ENCODE measurements around the gene DZIP1. TPM values are rescaled to one million over a fixed set of nuclear protein-coding genes. Genes with fewer than 3 reads are reported as not detected.
"Not testable (repeated sequence)": the region's sequence is repeated elsewhere in the genome, so short reads cannot be mapped to it uniquely, and the experiment has no call there.

Gene DZIP1
- total RNA-seq, 2 experiments from 2014 or later = 0.26 to 0.34 TPM

GRCh38 chr13:95593462-95593861 lies 51.0 kb downstream of the DZIP1 start:
- no peak for DNase-seq
- Mint-ChIP-seq H3K36me3 (ENCODE audit: low read depth) (no peaks in the 10 kb centered on the region), H3K27me3 (ENCODE audit: low read depth) (peaks cover 4% of the 10 kb centered on the region), H3K9me3 (ENCODE audit: insufficient read depth) (no peaks in the 10 kb centered on the region), H3K4me3 (no peak overlapping the region), H3K4me1 (ENCODE audit: low read depth) (no peaks in the 10 kb centered on the region), H3K27ac (no peak overlapping the region)
- CTCF ChIA-PET = no interaction called here
- POLR2A ChIA-PET = interaction anchor here (1.0 kb wide), 1 partner anchor 29 kb away, joined by 3 read pairs; no protein-coding TSS in a partner anchor
- ATAC-seq = no peak

DNA sequence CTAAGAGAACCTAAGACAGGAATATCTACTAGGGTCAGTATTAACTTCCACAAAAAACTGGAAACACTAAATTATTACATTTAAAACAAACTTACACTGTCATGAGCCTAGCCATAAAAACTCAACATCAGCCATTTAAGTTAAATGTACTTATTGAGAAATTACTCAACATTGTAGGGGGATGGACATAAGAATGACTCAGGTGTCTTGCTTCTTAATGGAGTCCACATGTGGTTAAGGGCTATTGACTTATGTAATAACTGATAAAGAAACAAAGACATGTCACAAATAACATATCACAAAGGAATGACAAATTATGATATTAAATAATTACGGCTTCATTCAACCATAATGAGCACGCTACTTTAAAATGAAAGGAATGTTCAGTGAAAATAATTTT lies 55.8 kb downstream of the DZIP1 start:
- POLR2A ChIA-PET = no interaction called here
- H3K27ac Mint-ChIP-seq = no peak overlapping the region

GRCh38 chr13:95588134-95588533 lies 56.4 kb downstream of the DZIP1 start:
- H3K4me1 Mint-ChIP-seq (ENCODE audit: low read depth) = no peaks in the 10 kb centered on the region
- H3K9me3 Mint-ChIP-seq (ENCODE audit: insufficient read depth) = no peaks in the 10 kb centered on the region
- H3K36me3 Mint-ChIP-seq (ENCODE audit: low read depth) = no peaks in the 10 kb centered on the region
- POLR2A ChIA-PET = no interaction called here
- DNase-seq (no peak), ATAC-seq (no peak)
- no peak overlapping the region for H3K4me3 Mint-ChIP-seq
- no peaks in the 10 kb centered on the region for H3K27me3 Mint-ChIP-seq (ENCODE audit: low read depth)
- H3K27ac Mint-ChIP-seq = no peak overlapping the region
- CTCF ChIA-PET = no interaction called here

More for the DNA sequence above, 55.8 kb downstream of the DZIP1 start:
- H3K4me1 Mint-ChIP-seq (ENCODE audit: low read depth) = no peaks in the 10 kb centered on the region
- H3K27me3 Mint-ChIP-seq (ENCODE audit: low read depth) = peaks cover under 1% of the 10 kb centered on the region
- ATAC-seq = no peak
- CTCF ChIA-PET = no interaction called here
- DNase-seq = no peak
- no peak overlapping the region for H3K4me3 Mint-ChIP-seq
- H3K36me3 Mint-ChIP-seq (ENCODE audit: low read depth) = no peaks in the 10 kb centered on the region
- no peaks in the 10 kb centered on the region for H3K9me3 Mint-ChIP-seq (ENCODE audit: insufficient read depth)

DNA sequence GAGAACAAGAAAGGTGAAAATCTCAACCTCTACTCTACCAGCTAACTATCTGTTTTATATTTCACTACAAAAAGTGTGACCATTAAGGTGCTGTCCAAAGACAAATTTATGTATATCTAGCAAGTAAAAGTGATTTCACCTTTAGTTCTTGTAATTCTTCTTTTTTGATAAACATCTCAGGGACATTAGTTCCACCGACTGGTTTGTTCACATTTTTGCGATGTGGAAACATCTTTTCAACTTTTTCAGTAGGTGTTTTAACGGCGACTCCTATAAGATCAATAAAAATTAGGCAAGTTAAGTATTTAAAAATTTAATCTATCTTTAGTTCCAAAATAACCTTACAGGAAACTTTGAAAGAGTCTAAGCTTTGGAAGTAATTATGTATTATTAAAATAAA lies 58.6 kb downstream of the DZIP1 start:
- DNase-seq = no peak
- CTCF ChIA-PET = no interaction called here
- no peaks in the 10 kb centered on the region for H3K4me1 Mint-ChIP-seq (ENCODE audit: low read depth)
- no peaks in the 10 kb centered on the region for H3K27me3 Mint-ChIP-seq (ENCODE audit: low read depth)
- H3K4me3 Mint-ChIP-seq = no peak overlapping the region
- H3K36me3 Mint-ChIP-seq (ENCODE audit: low read depth) = no peaks in the 10 kb centered on the region
- H3K9me3 Mint-ChIP-seq (ENCODE audit: insufficient read depth) = no peaks in the 10 kb centered on the region
- POLR2A ChIA-PET = no interaction called here
- H3K27ac Mint-ChIP-seq = no peak overlapping the region
- no peak for ATAC-seq

DNA sequence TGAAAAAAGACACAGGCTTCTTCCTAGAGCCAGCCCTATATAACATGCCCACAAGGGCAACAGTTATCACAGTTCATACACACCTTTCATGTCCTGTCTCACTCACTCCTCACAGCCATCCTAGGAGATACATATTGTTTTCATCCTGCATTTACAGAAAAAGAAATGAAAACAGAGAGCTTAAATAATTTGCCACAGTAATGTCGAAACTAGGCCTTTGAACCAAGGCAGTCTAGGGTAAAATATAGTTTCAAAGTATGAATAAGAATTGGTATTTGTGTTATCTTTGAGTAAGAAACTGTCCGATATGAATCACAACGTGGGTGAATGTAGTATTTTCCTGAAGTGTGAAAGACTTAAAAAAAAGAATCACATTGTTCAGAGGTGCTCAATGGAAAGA lies 65.2 kb downstream of the DZIP1 start:
- ChIA-PET POLR2A (no interaction called here), CTCF (no interaction called here)
- Mint-ChIP-seq H3K27me3 (ENCODE audit: low read depth) (no peaks in the 10 kb centered on the region), H3K4me3 (no peak overlapping the region), H3K36me3 (ENCODE audit: low read depth) (no peaks in the 10 kb centered on the region), H3K9me3 (ENCODE audit: insufficient read depth) (no peaks in the 10 kb centered on the region), H3K4me1 (ENCODE audit: low read depth) (no peaks in the 10 kb centered on the region), H3K27ac (no peak overlapping the region)
- DNase-seq (no peak), ATAC-seq (no peak)

DNA sequence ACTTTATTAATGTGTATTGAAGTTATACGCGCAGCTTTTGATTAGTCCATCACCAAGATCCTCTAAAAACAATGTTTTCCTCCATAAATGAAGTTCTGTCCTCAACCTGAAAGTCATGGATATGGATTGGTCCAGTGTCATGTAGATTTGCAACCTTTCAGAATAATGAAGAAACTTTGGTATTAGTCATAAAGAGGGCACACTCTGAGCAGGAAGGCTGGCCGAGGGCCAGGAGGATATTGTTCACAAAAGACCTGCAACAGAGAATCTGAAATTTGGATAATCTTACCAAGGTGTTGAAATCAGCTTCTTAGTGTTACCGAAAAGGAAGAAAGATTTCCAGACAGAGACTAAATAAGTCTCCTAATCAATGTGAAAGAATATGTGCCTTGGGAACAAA lies 71.3 kb downstream of the DZIP1 start:
- Mint-ChIP-seq H3K4me3 (no peak overlapping the region), H3K9me3 (ENCODE audit: insufficient read depth) (no peaks in the 10 kb centered on the region), H3K27me3 (ENCODE audit: low read depth) (no peaks in the 10 kb centered on the region), H3K36me3 (ENCODE audit: low read depth) (no peaks in the 10 kb centered on the region), H3K27ac (no peak overlapping the region), H3K4me1 (ENCODE audit: low read depth) (no peaks in the 10 kb centered on the region)
- DNase-seq = no peak
- POLR2A ChIA-PET = no interaction called here
- CTCF ChIA-PET = interaction anchor here (1.6 kb wide), 1 partner anchor 21 kb away, joined by 4 read pairs; the partner anchor contains the start of gene CLDN10
- no peak for ATAC-seq

DNA sequence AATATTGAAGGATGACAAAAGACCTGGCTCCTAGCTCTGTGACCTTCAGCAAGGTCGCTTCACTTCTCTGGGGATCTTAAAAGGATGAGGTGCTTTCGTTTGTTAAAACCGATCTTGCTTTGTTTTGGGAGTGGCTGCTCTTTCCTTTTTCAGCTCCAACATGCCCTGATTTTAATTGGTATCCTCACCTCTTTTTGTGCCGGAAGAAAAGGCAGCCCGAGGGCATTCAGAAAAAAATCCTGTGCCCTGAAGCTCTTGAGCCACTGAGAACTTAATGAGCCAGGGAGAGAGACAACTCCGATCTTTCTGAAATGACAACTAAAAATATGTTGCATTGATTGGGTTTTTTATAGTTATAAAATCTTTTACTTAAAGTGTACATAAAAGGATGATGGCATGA lies 72.6 kb downstream of the DZIP1 start:
- Mint-ChIP-seq H3K36me3 (ENCODE audit: low read depth) (no peaks in the 10 kb centered on the region), H3K27ac (no peak overlapping the region), H3K4me3 (no peak overlapping the region), H3K4me1 (ENCODE audit: low read depth) (no peaks in the 10 kb centered on the region), H3K9me3 (ENCODE audit: insufficient read depth) (no peaks in the 10 kb centered on the region), H3K27me3 (ENCODE audit: low read depth) (no peaks in the 10 kb centered on the region)
- no peak for ATAC-seq
- ChIA-PET POLR2A (no interaction called here), CTCF (interaction anchor here (1.6 kb wide), 1 partner anchor 20 kb away, joined by 4 read pairs; the partner anchor contains the start of gene CLDN10)
- DNase-seq = no peak

DNA sequence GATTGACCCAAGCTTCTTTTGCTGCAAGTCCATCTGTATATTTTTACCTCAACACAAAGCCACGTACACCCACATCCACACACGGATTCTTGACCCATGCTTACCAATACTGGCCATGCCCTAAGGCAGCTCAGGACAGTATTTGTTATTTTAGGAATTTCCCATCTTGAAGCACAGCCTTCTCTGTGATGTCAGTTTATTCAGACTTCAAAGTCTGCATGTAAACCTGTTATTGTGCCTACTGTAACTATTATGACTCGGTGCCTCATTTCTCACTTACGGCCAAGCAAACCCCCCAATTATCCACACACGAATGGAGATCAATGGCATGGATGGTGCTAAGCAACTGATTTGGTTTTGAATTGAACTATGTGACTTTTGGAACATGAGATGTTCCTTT lies 74.5 kb downstream of the DZIP1 start:
- CTCF ChIA-PET = no interaction called here
- Mint-ChIP-seq H3K27me3 (ENCODE audit: low read depth) (no peaks in the 10 kb centered on the region), H3K27ac (no peak overlapping the region), H3K9me3 (ENCODE audit: insufficient read depth) (no peaks in the 10 kb centered on the region), H3K36me3 (ENCODE audit: low read depth) (no peaks in the 10 kb centered on the region), H3K4me3 (no peak overlapping the region), H3K4me1 (ENCODE audit: low read depth) (no peaks in the 10 kb centered on the region)
- POLR2A ChIA-PET = no interaction called here
- no peak for ATAC-seq
- DNase-seq = no peak

GRCh38 chr13:95568131-95568530 lies 76.4 kb downstream of the DZIP1 start:
- ChIA-PET POLR2A (no interaction called here), CTCF (no interaction called here)
- Mint-ChIP-seq H3K27me3 (ENCODE audit: low read depth) (peaks cover 2% of the 10 kb centered on the region), H3K36me3 (ENCODE audit: low read depth) (no peaks in the 10 kb centered on the region), H3K4me3 (no peak overlapping the region), H3K27ac (no peak overlapping the region), H3K4me1 (ENCODE audit: low read depth) (no peaks in the 10 kb centered on the region), H3K9me3 (ENCODE audit: insufficient read depth) (no peaks in the 10 kb centered on the region)
- DNase-seq (no peak), ATAC-seq (no peak)

- H3K36me3 Mint-ChIP-seq (ENCODE audit: low read depth); H3K27me3 Mint-ChIP-seq (ENCODE audit: low read depth); H3K27ac Mint-ChIP-seq; H3K4me3 Mint-ChIP-seq; DNase-seq; ATAC-seq; CTCF ChIA-PET; H3K9me3 Mint-ChIP-seq (ENCODE audit: insufficient read depth); POLR2A ChIA-PET; H3K4me1 Mint-ChIP-seq (ENCODE audit: low read depth): not testable (repeated sequence)
These were observed 78.7 kb downstream of the DZIP1 start for GRCh38 chr13:95565758-95566157.

DNA sequence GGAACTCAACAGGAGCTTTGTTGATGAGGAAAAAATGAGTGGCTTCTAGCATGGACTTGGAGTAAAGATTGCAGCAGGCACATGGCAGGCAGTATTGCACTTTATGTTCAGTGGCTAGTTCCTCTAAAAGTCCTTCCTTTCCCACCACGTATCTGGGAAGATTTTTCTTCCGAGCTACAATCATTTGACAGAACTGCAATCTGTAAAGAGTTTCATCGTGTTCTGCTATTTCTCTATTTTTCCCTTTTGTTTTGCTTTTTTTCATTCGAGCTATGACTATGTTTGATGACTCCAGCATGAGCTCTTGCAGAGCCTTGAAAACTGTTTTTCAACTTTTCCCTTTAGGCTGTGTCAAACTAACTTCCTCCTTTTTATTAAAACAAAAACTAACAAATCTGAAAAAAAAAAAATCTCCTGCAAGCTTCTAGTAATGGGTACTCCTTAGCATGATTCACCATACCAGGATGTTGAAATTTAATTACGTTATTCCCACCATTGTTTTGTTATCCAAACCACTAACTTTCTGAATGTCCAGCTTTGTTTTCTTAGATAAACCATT lies 79.7 kb downstream of the DZIP1 start:
- peaks cover 2% of the 10 kb centered on the region for H3K27me3 Mint-ChIP-seq (ENCODE audit: low read depth)
- ChIA-PET CTCF (interaction anchor here (1.2 kb wide), 1 partner anchor 28 kb away, joined by 3 read pairs; no protein-coding TSS in a partner anchor), POLR2A (no interaction called here)
- no peak overlapping the region for H3K27ac Mint-ChIP-seq
- H3K4me1 Mint-ChIP-seq (ENCODE audit: low read depth) = no peaks in the 10 kb centered on the region
- ATAC-seq (no peak), DNase-seq (no peak)
- H3K36me3 Mint-ChIP-seq (ENCODE audit: low read depth) = no peaks in the 10 kb centered on the region
- H3K4me3 Mint-ChIP-seq = no peak overlapping the region
- no peaks in the 10 kb centered on the region for H3K9me3 Mint-ChIP-seq (ENCODE audit: insufficient read depth)

DNA sequence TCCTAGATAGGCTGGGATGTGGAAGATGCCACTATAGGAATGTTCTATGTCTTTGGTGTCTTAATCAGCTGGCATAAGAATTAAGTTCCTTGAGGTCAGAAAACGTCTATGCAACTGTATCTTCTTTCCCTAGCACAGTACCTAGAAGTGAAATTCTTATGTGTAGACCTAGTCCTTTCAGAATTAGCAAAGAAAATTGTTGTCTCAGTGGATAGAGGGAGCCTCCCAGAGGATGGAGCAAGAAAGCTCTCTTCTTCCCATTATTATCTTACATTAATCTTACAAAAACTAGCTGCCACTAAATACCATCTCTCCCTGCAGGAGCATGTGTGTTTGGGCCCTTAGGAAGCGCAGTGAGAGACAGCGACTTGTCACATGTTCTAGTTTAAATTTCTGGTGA lies 80.4 kb downstream of the DZIP1 start:
- POLR2A ChIA-PET = interaction anchor here (0.8 kb wide), 1 partner anchor 30 kb away, joined by 3 read pairs; no protein-coding TSS in a partner anchor
- no peaks in the 10 kb centered on the region for H3K36me3 Mint-ChIP-seq (ENCODE audit: low read depth)
- H3K9me3 Mint-ChIP-seq (ENCODE audit: insufficient read depth) = no peaks in the 10 kb centered on the region
- DNase-seq (no peak), ATAC-seq (no peak)
- H3K27ac Mint-ChIP-seq = no peak overlapping the region
- peaks cover 2% of the 10 kb centered on the region for H3K27me3 Mint-ChIP-seq (ENCODE audit: low read depth)
- H3K4me3 Mint-ChIP-seq = no peak overlapping the region
- CTCF ChIA-PET = interaction anchor here (1.2 kb wide), 1 partner anchor 27 kb away, joined by 3 read pairs; no protein-coding TSS in a partner anchor
- H3K4me1 Mint-ChIP-seq (ENCODE audit: low read depth) = no peaks in the 10 kb centered on the region

DNA sequence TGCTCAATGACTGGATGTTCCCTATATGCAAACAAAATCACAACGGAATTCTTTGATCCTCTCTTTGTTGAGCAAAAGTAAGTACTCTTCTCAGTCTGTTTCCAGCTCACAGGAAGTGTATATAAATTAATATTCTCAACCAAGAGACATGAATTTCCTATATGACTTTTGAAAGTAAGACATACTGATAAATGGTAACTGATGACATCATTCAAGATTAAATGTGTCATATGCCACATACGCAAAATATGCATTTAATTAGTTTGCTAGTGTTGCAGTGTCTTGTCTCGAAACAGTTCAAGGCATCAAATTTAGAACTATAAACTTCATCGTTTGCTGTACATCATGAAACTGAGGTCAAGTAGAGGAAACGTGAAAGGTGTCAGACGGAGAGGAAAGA lies 84.1 kb downstream of the DZIP1 start:
- H3K27me3 Mint-ChIP-seq (ENCODE audit: low read depth) = peaks cover 13% of the 10 kb centered on the region
- POLR2A ChIA-PET = no interaction called here

More for the DNA sequence above, 84.1 kb downstream of the DZIP1 start:
- H3K36me3 Mint-ChIP-seq (ENCODE audit: low read depth) = no peaks in the 10 kb centered on the region
- CTCF ChIA-PET = interaction anchor here (1.8 kb wide), 1 partner anchor 23 kb away, joined by 4 read pairs; no protein-coding TSS in a partner anchor
- no peak for ATAC-seq
- no peak for DNase-seq
- H3K4me1 Mint-ChIP-seq (ENCODE audit: low read depth) = no peaks in the 10 kb centered on the region
- H3K9me3 Mint-ChIP-seq (ENCODE audit: insufficient read depth) = no peaks in the 10 kb centered on the region
- H3K4me3 Mint-ChIP-seq = no peak overlapping the region
- H3K27ac Mint-ChIP-seq = no peak overlapping the region
